HG03558 (cell line): ENCODE measurements around the gene SMYD3.

Experiments
- ATAC-seq: cut with Tn5 transposase; IDR thresholded peaks from one replicate; pipeline ENCODE4 v1.9.1; 2021; ENCODE audit warnings: moderate number of reproducible peaks; ENCODE audit not compliant: unreplicated experiment; ENCODE audit errors: extremely low read depth

SMYD3 gene

GRCh38 chr1:246246430-246246829 lies 260.6 kb downstream of the SMYD3 start:
- no peak for ATAC-seq

DNA sequence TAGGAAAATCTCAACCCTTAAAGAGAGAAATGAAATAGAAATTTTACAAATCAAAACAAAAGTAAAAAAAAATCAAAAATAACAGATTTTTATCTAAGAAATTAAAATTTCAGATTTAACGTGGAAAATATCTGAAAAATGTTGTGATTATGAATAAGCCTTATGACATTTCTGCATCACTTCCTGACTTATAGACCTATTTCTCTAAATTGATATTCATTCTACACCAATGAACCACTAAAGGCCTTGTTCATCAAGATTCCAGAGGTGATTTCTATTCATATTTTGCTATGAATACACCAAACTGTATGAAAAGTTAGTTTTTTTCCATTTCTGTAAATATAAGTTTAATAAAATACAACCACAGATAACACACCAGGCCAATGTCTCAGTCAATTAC lies 261.5 kb downstream of the SMYD3 start:
- ATAC-seq, result no peak

- ATAC-seq, result no peak
Observed at GRCh38 chr1:246232126-246232525, 275.0 kb downstream of the SMYD3 start.

DNA sequence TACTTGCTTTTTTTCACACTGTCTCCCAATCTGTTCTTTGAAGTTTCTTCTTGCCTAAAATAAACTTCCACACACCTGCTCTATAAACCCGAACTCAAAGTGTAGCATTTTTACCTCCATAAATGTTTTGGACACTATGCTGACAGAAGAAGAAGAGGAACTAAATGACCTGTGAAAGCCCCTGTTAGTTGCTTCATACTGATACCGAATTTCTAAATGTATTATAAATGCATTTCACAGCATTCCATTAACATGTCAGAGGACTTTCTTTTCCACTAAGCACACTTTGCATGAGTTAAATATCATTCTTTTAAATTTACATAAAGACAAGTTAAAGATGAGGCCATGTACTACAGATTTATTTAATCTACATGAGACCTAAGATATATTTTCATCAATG lies 281.0 kb downstream of the SMYD3 start:
- no peak for ATAC-seq

DNA sequence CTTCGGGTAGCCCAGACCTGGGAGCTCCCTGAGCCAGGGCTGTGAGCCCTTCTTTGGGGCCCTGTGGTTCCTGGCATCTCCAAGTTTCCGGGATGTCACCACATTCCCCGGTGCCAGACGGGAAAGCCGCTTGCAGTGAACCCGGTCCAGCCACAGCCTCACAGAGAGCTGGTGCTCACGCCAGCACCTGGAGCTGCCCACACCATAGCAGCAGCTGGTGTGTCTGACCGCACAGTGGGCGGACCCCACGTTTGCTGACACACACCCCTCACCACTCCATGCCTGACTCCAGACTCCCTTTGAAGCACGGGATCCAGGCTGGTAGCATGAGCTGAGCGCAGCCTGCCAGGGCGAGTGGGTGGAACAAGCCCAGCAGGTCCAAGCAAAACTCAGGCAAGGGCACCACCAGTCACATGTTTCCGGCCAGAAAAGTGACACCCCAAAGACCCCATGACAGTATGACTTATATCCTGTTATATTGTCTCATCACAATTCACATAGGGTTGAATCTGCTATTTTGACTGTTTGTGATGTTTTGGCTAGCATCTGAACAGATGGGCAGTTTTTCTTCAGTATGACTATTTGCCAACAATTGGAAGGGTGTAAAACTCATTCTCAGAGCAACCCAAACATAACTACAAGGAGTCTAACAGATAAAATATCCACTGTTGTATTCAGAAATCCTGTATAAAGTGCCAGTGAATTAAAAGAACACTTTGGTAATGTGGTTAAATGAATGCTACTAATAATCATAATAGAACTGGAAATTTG lies 285.4 kb downstream of the SMYD3 start:
- no peak for ATAC-seq

- ATAC-seq, result no peak
Observed at GRCh38 chr1:246220495-246221065, 286.5 kb downstream of the SMYD3 start.

DNA sequence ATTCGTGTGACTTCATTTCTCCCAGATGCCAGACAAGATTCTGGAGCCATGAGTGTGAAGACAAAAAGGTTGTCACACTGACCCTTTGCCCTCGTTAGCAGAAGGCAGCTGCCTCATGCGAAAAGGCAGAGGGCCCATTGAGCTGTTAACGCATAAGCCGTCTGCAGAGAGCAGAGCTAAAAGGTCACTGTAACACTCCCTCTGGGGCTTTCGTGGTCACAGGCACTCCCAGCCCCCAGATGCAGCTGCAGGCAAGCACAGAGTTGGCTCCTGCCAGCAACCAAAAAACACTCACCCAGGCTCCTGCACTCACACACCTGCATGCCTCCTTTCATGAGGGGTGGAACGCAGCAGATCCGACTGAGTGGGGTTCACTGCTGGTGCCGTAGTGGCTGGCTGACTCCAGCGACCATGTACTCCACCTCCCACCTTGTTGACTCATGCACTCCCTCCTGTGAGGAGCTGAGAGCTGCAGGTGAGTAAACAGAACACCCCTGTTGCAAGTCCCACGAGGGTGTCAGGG lies 287.5 kb downstream of the SMYD3 start:
- ATAC-seq, result no peak

DNA sequence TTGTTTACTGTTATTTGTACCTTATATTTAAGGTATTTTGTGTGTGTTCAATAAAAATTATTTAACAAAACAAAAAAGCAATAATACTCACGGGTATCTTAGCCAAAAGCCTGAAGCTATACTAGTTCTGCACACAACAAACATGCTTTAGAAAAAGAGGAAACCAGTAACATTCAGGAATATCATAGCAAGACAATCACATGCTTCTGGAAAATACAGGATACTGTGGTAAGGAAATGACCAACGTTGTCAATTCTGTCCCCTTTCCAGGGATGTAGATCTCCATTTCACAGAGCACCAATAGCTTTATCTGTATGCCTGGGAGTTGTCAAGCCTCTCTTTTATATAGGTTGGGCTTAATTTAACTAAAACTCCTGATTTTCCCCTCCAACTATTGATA lies 288.4 kb downstream of the SMYD3 start:
- no peak for ATAC-seq

GRCh38 chr1:246216906-246217305 lies 290.2 kb downstream of the SMYD3 start:
- ATAC-seq, result no peak

DNA sequence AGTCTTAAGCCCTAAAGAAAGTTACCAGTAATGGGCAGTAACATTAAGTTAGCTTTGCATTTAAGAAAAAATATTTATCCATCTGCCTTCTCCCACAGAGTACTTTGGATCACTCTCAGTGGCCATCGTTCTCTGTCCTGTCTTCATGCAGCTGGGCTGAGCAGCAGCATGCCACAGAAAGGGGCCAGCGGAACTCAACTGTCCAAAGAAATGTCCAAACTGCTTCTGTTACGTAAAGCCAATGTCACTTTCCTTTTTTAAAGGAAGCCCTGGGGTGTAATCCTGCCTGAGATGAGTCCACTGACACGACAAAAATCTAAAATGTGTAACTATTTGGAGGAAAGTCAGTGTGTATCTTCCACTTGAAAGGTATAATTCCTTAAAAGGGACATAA lies 291.6 kb downstream of the SMYD3 start:
- ATAC-seq, result no peak

DNA sequence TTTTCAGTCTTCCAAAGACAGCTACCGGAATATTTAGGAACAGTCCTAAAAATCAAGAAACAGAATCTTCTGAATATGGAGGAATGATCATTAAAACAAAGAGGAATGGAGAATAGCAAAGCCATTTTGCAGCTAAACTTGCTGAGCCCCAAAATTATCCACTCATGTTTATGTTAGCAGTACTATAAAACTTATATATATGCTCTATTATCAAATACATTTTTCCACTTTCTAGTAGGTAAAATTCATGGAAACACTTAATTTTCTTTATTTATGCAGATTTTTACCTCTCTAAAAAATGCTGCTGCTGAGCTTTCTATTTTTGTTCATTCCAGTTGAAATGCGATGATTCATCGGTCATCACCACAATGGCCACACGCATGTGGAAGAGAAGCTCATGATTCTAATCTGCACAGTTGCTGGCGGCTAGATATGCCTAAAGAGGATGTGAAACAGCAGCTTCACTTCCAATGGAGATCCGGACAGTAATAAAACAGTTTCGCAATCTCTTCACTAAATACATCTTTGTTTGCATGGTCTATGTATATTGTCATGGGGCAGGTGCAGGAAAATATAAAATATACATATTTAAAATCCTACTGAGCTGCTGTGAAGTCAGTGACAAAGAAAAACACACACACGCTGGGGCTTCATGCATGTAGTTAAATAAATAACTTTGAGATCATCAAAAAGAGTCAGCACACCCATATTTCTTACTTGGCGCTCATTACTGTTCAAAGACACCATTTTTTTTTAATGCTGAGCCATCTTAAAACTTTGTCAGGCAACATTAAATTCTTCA lies 292.2 kb downstream of the SMYD3 start:
- ATAC-seq, result peak; percentile 97

GRCh38 chr1:246213947-246214346 lies 293.1 kb downstream of the SMYD3 start:
- no peak for ATAC-seq

GRCh38 chr1:246213502-246213901 lies 293.6 kb downstream of the SMYD3 start:
- ATAC-seq, result no peak

GRCh38 chr1:246213036-246213435 lies 294.0 kb downstream of the SMYD3 start:
- ATAC-seq, result no peak

DNA sequence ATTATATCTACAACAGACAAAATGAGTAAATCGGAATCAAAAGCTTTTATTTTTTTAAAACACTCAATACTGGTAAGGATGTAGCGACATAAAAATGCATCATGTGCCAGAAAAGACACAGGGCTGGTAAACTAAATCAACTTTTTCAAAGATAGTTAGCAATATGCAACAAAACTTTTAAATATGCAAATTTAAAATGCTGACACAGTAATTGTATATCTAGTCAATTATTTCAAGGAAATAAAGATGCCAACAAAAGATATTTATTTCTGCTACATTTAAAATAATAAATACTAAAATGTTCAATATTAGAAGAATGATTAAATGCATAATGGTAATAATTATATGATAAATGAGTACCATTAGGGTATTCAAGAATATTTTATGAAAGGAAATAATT lies 295.1 kb downstream of the SMYD3 start:
- no peak for ATAC-seq

- no peak for ATAC-seq
Observed at GRCh38 chr1:246210756-246211155, 296.3 kb downstream of the SMYD3 start.

DNA sequence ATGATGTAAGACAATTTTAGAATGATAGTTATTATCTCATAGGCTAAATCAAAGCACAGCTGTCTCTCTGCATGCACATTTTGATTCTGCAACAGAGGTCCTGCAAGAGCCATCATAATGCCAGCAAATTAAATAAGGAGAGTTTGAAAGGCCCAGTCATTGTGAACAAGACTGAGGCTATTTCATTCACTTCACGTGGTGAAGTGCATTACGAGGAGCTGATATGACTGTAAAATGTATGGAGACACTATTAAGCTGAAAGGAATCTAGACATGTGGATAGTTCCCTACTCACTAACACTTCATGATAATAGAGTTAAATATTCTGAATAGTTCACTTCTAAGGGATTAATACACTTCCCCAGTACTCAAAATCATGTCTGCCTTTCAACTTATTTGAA lies 299.0 kb downstream of the SMYD3 start:
- no peak for ATAC-seq

GRCh38 chr1:246203180-246203579 lies 303.9 kb downstream of the SMYD3 start:
- ATAC-seq, result no peak

DNA sequence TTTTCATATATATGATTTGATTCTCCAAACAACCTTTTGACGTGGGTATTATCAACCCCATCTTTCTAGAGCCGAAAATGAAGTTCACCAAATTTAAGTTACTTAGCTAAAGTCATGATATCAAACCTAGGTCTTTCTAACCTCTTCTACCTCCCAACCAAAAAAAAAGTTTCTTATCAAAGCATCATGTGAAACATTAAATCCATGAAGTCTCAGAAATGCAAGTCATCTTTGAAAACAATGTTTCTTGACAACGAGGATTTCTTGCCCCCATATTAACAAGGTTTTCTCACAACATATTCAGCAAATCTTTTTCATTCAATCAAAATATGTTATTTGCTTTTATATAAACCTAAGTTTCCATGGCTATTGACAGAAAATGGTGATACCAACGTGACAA lies 306.3 kb downstream of the SMYD3 start:
- ATAC-seq, result no peak

GRCh38 chr1:246200225-246200624 lies 306.9 kb downstream of the SMYD3 start:
- no peak for ATAC-seq

GRCh38 chr1:246199086-246199645 lies 307.9 kb downstream of the SMYD3 start:
- ATAC-seq, result no peak
